LNCAP (cell line): Measurements from ENCODE around the gene SUPT3H.

Source experiments
- TF ChIP-seq, protein P1 (sequence below): fragments of 450-650 bp; IDR thresholded peaks from 2 replicates; pipeline ENCODE4 v1.5.1; 2017; ENCODE audit warnings: mild to moderate bottlenecking

SUPT3H gene

DNA sequence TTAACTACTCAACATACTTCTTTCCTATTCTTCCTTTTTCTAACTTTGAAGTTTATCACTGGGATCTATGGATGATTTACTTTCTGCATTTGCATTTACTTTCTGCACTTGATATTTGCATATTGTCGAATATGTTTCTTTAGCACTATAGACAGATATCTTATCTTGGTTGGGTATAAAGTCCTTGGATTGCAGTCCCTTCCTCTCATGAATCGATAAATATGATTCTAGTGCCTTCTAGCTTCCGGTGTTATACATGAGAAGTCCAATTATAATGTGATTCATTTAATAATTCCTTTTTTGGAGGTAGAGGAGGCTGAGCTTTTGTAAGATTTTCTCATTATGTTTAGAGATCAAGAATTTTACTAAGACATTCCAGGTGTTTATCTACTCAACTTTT is 370.8 kb downstream of the SUPT3H start:
- TF ChIP-seq, protein P1, sequence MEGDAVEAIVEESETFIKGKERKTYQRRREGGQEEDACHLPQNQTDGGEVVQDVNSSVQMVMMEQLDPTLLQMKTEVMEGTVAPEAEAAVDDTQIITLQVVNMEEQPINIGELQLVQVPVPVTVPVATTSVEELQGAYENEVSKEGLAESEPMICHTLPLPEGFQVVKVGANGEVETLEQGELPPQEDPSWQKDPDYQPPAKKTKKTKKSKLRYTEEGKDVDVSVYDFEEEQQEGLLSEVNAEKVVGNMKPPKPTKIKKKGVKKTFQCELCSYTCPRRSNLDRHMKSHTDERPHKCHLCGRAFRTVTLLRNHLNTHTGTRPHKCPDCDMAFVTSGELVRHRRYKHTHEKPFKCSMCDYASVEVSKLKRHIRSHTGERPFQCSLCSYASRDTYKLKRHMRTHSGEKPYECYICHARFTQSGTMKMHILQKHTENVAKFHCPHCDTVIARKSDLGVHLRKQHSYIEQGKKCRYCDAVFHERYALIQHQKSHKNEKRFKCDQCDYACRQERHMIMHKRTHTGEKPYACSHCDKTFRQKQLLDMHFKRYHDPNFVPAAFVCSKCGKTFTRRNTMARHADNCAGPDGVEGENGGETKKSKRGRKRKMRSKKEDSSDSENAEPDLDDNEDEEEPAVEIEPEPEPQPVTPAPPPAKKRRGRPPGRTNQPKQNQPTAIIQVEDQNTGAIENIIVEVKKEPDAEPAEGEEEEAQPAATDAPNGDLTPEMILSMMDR: no peak

DNA sequence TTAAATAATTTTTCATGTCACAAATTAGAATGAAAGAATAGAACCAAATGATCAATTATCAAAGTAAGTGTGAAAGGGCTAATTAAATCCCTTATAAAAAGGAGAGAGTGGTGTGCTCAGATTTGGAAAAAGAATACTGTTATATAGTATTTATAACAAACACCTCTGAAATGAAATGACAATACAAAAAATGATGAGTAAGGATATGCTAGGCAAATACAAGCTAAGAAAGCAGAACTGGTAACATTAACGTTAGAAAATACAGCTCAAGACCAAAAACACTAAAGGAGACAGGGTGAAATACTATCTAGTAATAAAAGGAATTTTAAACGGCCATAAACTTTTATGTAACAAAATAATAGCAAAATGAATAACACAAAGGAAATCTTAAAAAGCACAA is 373.8 kb downstream of the SUPT3H start:
- TF ChIP-seq, protein P1: no peak

DNA sequence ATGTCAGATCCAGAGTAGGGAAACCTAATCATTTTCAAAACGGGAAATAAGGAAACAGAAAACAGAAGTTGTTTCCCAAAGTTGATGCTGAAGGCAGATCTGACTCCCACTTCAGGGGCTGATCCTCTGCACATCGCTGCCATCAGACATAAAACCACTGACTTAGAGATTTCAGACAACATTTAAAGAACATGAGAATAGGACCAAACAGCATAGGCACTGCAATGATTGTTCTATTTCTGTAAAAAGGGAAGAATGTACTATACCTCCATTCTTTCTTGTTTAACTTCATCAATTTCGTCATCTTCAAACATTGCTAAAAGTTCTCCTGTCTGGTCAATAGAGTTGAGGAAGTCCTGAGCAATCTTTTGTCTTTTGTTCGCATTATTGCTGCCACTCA is 374.3 kb downstream of the SUPT3H start:
- TF ChIP-seq, protein P1: no peak

DNA sequence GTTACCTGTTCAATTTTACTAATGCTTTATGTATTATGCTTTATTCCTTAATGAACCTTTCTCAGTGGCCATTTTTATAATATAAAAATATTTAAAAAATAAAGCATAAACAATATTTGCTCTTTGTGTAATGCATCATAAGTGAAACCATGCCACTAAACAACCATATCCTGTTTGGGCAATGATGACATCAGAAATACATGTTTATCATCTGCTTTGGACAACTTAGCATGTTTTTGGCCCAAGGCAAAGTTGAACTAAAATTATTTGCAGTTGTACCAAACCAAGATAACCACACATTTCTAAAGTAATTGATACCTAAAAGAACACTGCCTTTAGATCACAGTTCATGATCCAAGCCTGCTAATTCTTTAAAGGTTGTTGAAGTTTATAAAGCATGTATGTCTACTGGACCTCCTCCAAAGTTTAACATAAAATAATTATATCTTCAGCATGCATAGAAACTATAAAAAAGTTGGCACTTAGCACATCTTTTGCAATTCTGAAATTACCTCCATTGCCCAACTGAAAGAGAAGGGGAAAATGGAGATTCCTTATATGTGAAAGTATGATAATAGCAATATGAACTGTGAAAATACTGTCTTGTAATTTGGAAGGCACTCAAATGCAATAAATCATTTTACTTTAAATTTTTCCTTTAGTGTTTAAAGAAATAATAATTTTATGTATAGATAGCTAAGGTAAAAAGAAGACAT is 375.2 kb downstream of the SUPT3H start:
- TF ChIP-seq, protein P1: no peak

DNA sequence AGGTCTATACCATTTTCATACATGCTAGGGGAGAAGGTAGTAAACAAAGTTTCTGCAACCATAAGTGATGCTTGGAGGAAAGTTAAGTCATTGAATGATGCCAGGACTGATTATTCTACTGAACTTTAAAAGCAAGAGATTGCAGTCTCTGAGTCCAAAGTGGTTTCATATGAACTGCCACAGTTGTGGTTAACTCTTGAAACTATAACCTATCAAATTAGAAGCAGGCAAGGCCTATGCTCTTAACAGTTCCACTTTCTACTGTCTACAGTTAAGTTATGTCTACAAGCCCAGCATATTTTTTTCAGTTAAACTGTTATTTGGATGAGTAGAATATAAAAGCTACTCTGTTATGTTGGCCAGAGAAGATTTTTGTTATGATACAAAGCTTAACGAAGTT is 376.1 kb downstream of the SUPT3H start:
- TF ChIP-seq, protein P1: no peak

DNA sequence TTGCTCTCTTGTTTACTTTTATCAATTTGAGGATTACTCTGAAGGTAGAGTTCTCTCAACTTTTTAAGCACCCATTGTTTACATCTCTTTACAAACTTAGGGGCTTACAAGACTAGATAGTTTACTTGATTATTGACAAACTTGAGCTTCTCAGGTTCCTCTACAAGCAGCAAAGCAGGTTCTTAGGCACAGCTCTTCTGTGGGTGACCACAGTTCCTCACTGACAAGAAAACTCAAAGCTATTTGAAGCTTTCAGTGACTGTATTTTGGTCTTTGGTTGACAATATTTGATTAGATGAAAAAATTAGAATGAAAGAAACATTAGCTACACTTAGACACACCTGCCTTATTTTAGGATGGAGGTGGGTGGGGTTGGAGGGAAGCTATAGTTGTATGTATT is 376.9 kb downstream of the SUPT3H start:
- TF ChIP-seq, protein P1: no peak

DNA sequence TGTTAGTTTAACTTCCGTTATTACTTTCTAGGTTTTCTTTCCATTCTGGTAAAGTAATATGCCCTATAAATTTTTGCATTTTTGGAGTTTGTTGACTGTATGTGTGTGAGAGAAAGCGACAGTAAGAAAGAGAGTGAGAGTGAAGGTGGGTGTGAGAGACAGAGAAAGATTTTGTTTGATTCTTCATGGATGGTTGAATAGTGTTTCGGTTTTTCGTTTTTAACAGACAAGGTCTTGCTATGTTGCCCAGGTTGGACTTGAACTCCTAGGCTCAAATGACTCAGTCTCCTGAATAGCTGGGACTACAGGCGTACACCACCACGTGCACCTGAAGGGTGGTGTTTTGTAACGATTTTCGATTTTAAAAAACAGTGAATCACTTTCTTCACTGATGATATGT is 378.7 kb downstream of the SUPT3H start:
- TF ChIP-seq, protein P1: no peak
